IMR-90 (cell line): ENCODE data around the gene PRKN. TPM values are rescaled to one million over a fixed set of nuclear protein-coding genes. Genes with fewer than 3 reads are reported as not detected.

ENCODE experiments used
- ATAC-seq: fragments of 200-7000 bp; cut with Tn5 transposase; 2 replicates; pipeline ENCODE4 v1.9.1; 2020; ENCODE audit warnings: low read depth, mild to moderate bottlenecking, moderate library complexity
- BruUV-seq: library from RNA; stranded (reverse); fragments of 400-500 nt; replicated peaks from 2 replicates; lab custom pipeline; 2021; lab: Mats Ljungman, UMichigan
- CTCF ChIA-PET: fragments of 300-600 bp; formaldehyde crosslinking; extraction: SDS; loops from one replicate; lab custom pipeline; 2021; ENCODE audit warnings: antibody characterized with exemption; lab: Yijun Ruan, JAX
- POLR2A ChIA-PET: fragments of 300-600 bp; sonication (Branson Sonifier 250); formaldehyde crosslinking; loops from one replicate; lab custom pipeline; 2022; ENCODE audit warnings: antibody characterized with exemption; ENCODE audit not compliant: unreplicated experiment; lab: Charles Lee
- DNase-seq: peaks from one replicate; pipeline ENCODE4 v3.0.0; 2013
- H2AFZ ChIP-seq: replicated peaks from 2 replicates; pipeline ENCODE3; 2013; ENCODE audit warnings: low read length, mild to moderate bottlenecking; ENCODE audit not compliant: poor library complexity
- H2AK5ac ChIP-seq: 2 replicates; pipeline ENCODE4 v1.6.1; 2013; ENCODE audit warnings: low read depth, low read length, inconsistent platforms
- H2AK9ac ChIP-seq: replicated peaks from 2 replicates; pipeline ENCODE3; 2013; ENCODE audit warnings: mild to moderate bottlenecking, low read depth, low read length, moderate library complexity; ENCODE audit not compliant: poor library complexity
- H2BK120ac ChIP-seq: 2 replicates; pipeline ENCODE4 v1.6.1; 2013; ENCODE audit warnings: low read depth, low read length, inconsistent platforms
- H2BK15ac ChIP-seq: 3 replicates; pipeline ENCODE4 v1.6.1; 2013; ENCODE audit warnings: low read depth, low read length, inconsistent platforms
- H2BK20ac ChIP-seq: 2 replicates; pipeline ENCODE4 v1.6.1; 2013; ENCODE audit warnings: low read depth, mild to moderate bottlenecking, inconsistent platforms, low read length, moderate library complexity
- H2BK5ac ChIP-seq: 2 replicates; pipeline ENCODE4 v1.6.1; 2013; ENCODE audit warnings: mild to moderate bottlenecking, low read depth, low read length, inconsistent platforms; ENCODE audit not compliant: poor library complexity, severe bottlenecking
- H3K14ac ChIP-seq: replicated peaks from 2 replicates; pipeline ENCODE4 v1.6.1; 2013; ENCODE audit warnings: low read depth, low read length, inconsistent platforms
- H3K18ac ChIP-seq: 2 replicates; pipeline ENCODE4 v1.6.1; 2013; ENCODE audit warnings: low read depth, low read length, control low read depth
- H3K23ac ChIP-seq: 2 replicates; pipeline ENCODE4 v1.6.1; 2013; ENCODE audit warnings: low read depth, low read length, inconsistent platforms
- H3K27ac ChIP-seq: 2 replicates; pipeline ENCODE4 v1.5.1; 2013; ENCODE audit warnings: mild to moderate bottlenecking, control low read depth, low read length; ENCODE audit not compliant: insufficient read depth
- H3K27me3 ChIP-seq: 2 replicates; pipeline ENCODE4 v1.6.1; 2013; ENCODE audit warnings: low read length; ENCODE audit not compliant: control insufficient read depth, insufficient read depth
- H3K36me3 ChIP-seq: 2 replicates; pipeline ENCODE4 v1.6.1; 2013; ENCODE audit warnings: low read length, mixed read lengths; ENCODE audit not compliant: control insufficient read depth, insufficient read depth
- H3K4ac ChIP-seq: 2 replicates; pipeline ENCODE4 v1.6.1; 2013; ENCODE audit warnings: low read depth, low read length, inconsistent platforms
- H3K4me1 ChIP-seq: 2 replicates; pipeline ENCODE4 v1.6.1; 2013; ENCODE audit warnings: low read length, mixed read lengths; ENCODE audit not compliant: control insufficient read depth, insufficient read depth
- H3K4me2 ChIP-seq: 2 replicates; pipeline ENCODE4 v1.6.1; 2013; ENCODE audit warnings: low read depth, mild to moderate bottlenecking, control low read depth, low read length, moderate library complexity
- H3K4me3 ChIP-seq: 2 replicates; pipeline ENCODE4 v1.5.1; 2013; ENCODE audit warnings: low read depth, mild to moderate bottlenecking, control low read depth, low read length, moderate library complexity; ENCODE audit not compliant: insufficient read depth
- H3K56ac ChIP-seq: 2 replicates; pipeline ENCODE4 v1.6.1; 2013; ENCODE audit warnings: low read length, inconsistent platforms; ENCODE audit not compliant: insufficient read depth; ENCODE audit errors: extremely low read depth
- H3K79me1 ChIP-seq, 2 experiments: 2 replicates each; pipeline ENCODE4 v1.6.1; 2013; ENCODE audit warnings: low read length in 2 of 2, inconsistent platforms in 1 of 2, low read depth in 1 of 2
- H3K9ac ChIP-seq: 2 replicates; pipeline ENCODE4 v1.6.1; 2013; ENCODE audit warnings: low read depth, low read length, control low read depth
- H3K9me1 ChIP-seq: 2 replicates; pipeline ENCODE4 v1.6.1; 2013; ENCODE audit warnings: low read length, inconsistent platforms; ENCODE audit not compliant: insufficient read depth
- H3K9me3 ChIP-seq: 2 replicates; pipeline ENCODE4 v1.6.1; 2013; ENCODE audit warnings: low read length; ENCODE audit not compliant: control insufficient read depth, insufficient read depth
- H4K20me1 ChIP-seq: 2 replicates; pipeline ENCODE4 v1.6.1; 2013; ENCODE audit warnings: low read length, inconsistent platforms; ENCODE audit not compliant: insufficient read depth
- H4K5ac ChIP-seq: 2 replicates; pipeline ENCODE4 v1.6.1; 2013; ENCODE audit warnings: mild to moderate bottlenecking, low read depth, low read length, control low read depth
- H4K8ac ChIP-seq, 2 experiments: 2 replicates each; pipeline ENCODE4 v1.6.1; 2013; ENCODE audit warnings: low read depth in 2 of 2, low read length in 2 of 2, control low read depth in 1 of 2, inconsistent platforms in 1 of 2
- H4K91ac ChIP-seq: 2 replicates; pipeline ENCODE4 v1.6.1; 2013; ENCODE audit warnings: low read depth, low read length, inconsistent platforms; ENCODE audit not compliant: insufficient read depth
- BHLHE40 ChIP-seq: fragments of 150-350 bp; IDR thresholded peaks from 2 replicates; pipeline ENCODE4 v1.6.1; 2016; ENCODE audit warnings: mild to moderate bottlenecking, low read depth, low read length
- RFX5 ChIP-seq: IDR thresholded peaks from 2 replicates; pipeline ENCODE4 v1.8.0; 2012; ENCODE audit warnings: low read depth, mild to moderate bottlenecking, low read length, moderate library complexity
- WGBS, 2 experiments: methylation state at CpG; one replicate each; pipeline versions ENCODE4 v1.1.5 to v1.1.7; 2013; ENCODE audit warnings: missing lambda C conversion rate in 2 of 2; ENCODE audit not compliant: insufficient read length in 1 of 2; ENCODE audit errors: extremely low coverage in 2 of 2; 5-methylcytosine and 5-hydroxymethylcytosine counted together
- dilution Hi-C: fragments of 300-500 bp; cut with HindIII; formaldehyde crosslinking; loops from one replicate; pipeline ENCODE4 v1.14.3; 2018; ENCODE audit warnings: low sequenced_read_pairs; ENCODE audit not compliant: unreplicated experiment
- in situ Hi-C: fragments of 300-500 bp; cut with MboI; formaldehyde crosslinking; loops from 3 replicates; pipeline ENCODE4 v1.14.3; 2019; ENCODE audit warnings: low sequenced_read_pairs, inconsistent platforms, mixed read lengths
- intact Hi-C: fragments of 100-400 bp; cut with micrococcal nuclease; formaldehyde crosslinking; loops from 2 replicates; pipeline ENCODE4 v1.10.0; 2022
- polyA plus RNA-seq, 3 experiments: library from polyadenylated mRNA; depleted of rRNA; stranded (reverse); fragments of >200 nt; gene quantifications; 2 replicates each; pipeline ENCODE4 v1.2.3, GENCODE V29; 2012; ENCODE audit warnings: low replicate concordance in 1 of 3
- total RNA-seq: library from RNA; depleted of rRNA; stranded (reverse); fragments of >200 nt; gene quantifications from 2 replicates; pipeline ENCODE4 v1.2.3, GENCODE V29; 2012

PRKN gene
- total and polyA plus RNA-seq, 2 of the 4 experiments (the other 2 are of a cell fraction), result 0.15 to 0.18 TPM

DNA sequence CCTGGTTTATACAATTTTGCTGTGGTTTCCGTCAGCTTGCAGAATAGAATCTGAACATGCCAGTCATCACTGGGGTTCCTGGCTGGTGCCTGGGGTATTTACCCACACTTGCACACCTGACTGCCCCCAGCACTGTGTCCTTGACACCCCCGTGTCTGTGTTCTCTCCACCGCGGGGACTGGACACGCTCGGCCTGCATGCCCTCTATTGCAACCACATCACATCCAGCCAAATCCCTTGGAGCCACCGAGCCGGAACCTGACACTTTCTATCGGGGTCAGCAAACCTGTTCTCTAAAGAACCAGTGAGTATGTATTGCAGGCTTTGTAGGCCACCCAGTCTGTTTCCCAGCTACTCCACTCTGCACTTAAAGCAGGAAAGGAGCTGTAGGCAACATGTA is 527.5 kb downstream of the PRKN start:
- no peak overlapping the region for H2AK9ac ChIP-seq
- H2BK20ac ChIP-seq, result no peak overlapping the region
- ChIA-PET POLR2A (no interaction called here), CTCF (no interaction called here)
- no TSS peak for BruUV-seq
- no peak overlapping the region for H3K9ac ChIP-seq
- no peak overlapping the region for H3K4me2 ChIP-seq
- dilution Hi-C loops, result no loop called here
- no peaks in the 10 kb centered on the region for H3K9me1 ChIP-seq
- no peaks in the 10 kb centered on the region for H3K4me1 ChIP-seq
- no peaks in the 10 kb centered on the region for H3K27me3 ChIP-seq
- H4K91ac ChIP-seq, result no peak overlapping the region
- DNase-seq, result no peak
- no peak overlapping the region for H2BK120ac ChIP-seq
- peaks cover 17% of the 10 kb centered on the region for H3K9me3 ChIP-seq
- no peak for TF ChIP-seq BHLHE40
- no peak for TF ChIP-seq RFX5
- H3K4me3 ChIP-seq, result no peak overlapping the region
- no peak overlapping the region for H3K14ac ChIP-seq
- WGBS, 2 experiments, result 71% methylated on average over 1 of the region's 9 CpGs; no CpG with 5 or more reads in 1 of the 2 experiments
- H4K20me1 ChIP-seq, result no peaks in the 10 kb centered on the region
- no peak overlapping the region for H2BK5ac ChIP-seq
- H4K8ac ChIP-seq, result no peak overlapping the region
- H3K27ac ChIP-seq, result no peak overlapping the region
- ATAC-seq, result no peak
- H3K18ac ChIP-seq, result no peak overlapping the region
- no peak overlapping the region for H2BK15ac ChIP-seq
- in situ Hi-C loops, result no loop called here
- H4K5ac ChIP-seq, result no peak overlapping the region
- intact Hi-C loops, result no loop called here
- H2AK5ac ChIP-seq, result no peak overlapping the region
- no peak overlapping the region for H3K4ac ChIP-seq
- H3K23ac ChIP-seq, result no peak overlapping the region
- H3K36me3 ChIP-seq, result no peaks in the 10 kb centered on the region
- H2AFZ ChIP-seq, result no peak overlapping the region
- H3K79me1 ChIP-seq, result no peaks in the 10 kb centered on the region
- H3K56ac ChIP-seq, result no peak overlapping the region
